AG20443 (cell line): Measurements from ENCODE around the gene PITPNC1.
"Not testable (repeated sequence)": the region's sequence is repeated elsewhere in the genome, so short reads cannot be mapped to it uniquely, and the experiment has no call there.

Experiments
- DNase-seq: peaks from one replicate; pipeline ENCODE4 v3.0.0; 2012; ENCODE audit warnings: low spot score, mixed read lengths

Gene PITPNC1

GRCh38 chr17:67369676-67370075, 7.4 kb upstream of the PITPNC1 start:
- no peak for DNase-seq

GRCh38 chr17:67372751-67373150, 4.3 kb upstream of the PITPNC1 start:
- no peak for DNase-seq

- DNase-seq = peak; percentile 83
Observed at GRCh38 chr17:67374329-67375053, 2.6 kb upstream of the PITPNC1 start.

GRCh38 chr17:67375054-67375427, 2.0 kb upstream of the PITPNC1 start:
- no peak for DNase-seq

GRCh38 chr17:67375716-67376115, 1.4 kb upstream of the PITPNC1 start:
- DNase-seq = no peak

GRCh38 chr17:67376415-67376736, 705 bp upstream of the PITPNC1 start:
- DNase-seq = peak; percentile 41

- DNase-seq = peak; percentile 52
Observed at GRCh38 chr17:67377488-67378453, 690 bp downstream of the PITPNC1 start.

- peak; percentile 86 for DNase-seq
Observed at GRCh38 chr17:67378454-67379250, 1.6 kb downstream of the PITPNC1 start.

GRCh38 chr17:67379251-67379630, 2.2 kb downstream of the PITPNC1 start:
- no peak for DNase-seq

GRCh38 chr17:67381929-67382257, 4.8 kb downstream of the PITPNC1 start:
- DNase-seq = no peak

GRCh38 chr17:67385122-67385988, 8.3 kb downstream of the PITPNC1 start:
- no peak for DNase-seq

- peak; percentile 63 for DNase-seq
Observed at GRCh38 chr17:67386965-67387551, 10.0 kb downstream of the PITPNC1 start.

GRCh38 chr17:67388536-67388935, 11.5 kb downstream of the PITPNC1 start:
- not testable (repeated sequence) for DNase-seq

GRCh38 chr17:67388986-67389385, 11.9 kb downstream of the PITPNC1 start:
- DNase-seq = no peak

GRCh38 chr17:67390006-67390645, 13.0 kb downstream of the PITPNC1 start:
- DNase-seq = no peak

- DNase-seq = peak; percentile 71
Observed at GRCh38 chr17:67390646-67391361, 13.7 kb downstream of the PITPNC1 start.

GRCh38 chr17:67392111-67392510, 15.0 kb downstream of the PITPNC1 start:
- DNase-seq = no peak

- DNase-seq = no peak
Observed at GRCh38 chr17:67393809-67394397, 16.8 kb downstream of the PITPNC1 start.

- no peak for DNase-seq
Observed at GRCh38 chr17:67399676-67400075, 22.6 kb downstream of the PITPNC1 start.

GRCh38 chr17:67400193-67400592, 23.1 kb downstream of the PITPNC1 start:
- DNase-seq = no peak
